H9 (cell line): Measurements from ENCODE around the gene NUDT14. TPM values are rescaled to one million over a fixed set of nuclear protein-coding genes. Genes with fewer than 3 reads are reported as not detected.

Experiments used
- DNase-seq: peaks from one replicate; pipeline ENCODE4 v3.0.0-alpha.2; 2017
- H2AFZ ChIP-seq: one replicate; pipeline ENCODE4 v1.6.1; 2013; ENCODE audit warnings: mild to moderate bottlenecking, low read length, control low read depth, moderate library complexity
- H2AK5ac ChIP-seq: 2 replicates; pipeline ENCODE4 v1.6.1; 2013; ENCODE audit warnings: low read length, control low read depth, mixed read lengths; ENCODE audit not compliant: insufficient read length
- H2BK120ac ChIP-seq: one replicate; pipeline ENCODE4 v1.6.1; 2013; ENCODE audit warnings: low read depth, mild to moderate bottlenecking, low read length, control low read depth, inconsistent platforms; ENCODE audit not compliant: poor library complexity, severe bottlenecking
- H2BK12ac ChIP-seq: 2 replicates; pipeline ENCODE4 v1.6.1; 2013; ENCODE audit warnings: low read length, control low read depth, mixed read lengths, low read depth; ENCODE audit not compliant: insufficient read length
- H2BK15ac ChIP-seq: 2 replicates; pipeline ENCODE4 v1.6.1; 2013; ENCODE audit warnings: low read depth, low read length, control low read depth
- H2BK20ac ChIP-seq: one replicate; pipeline ENCODE4 v1.6.1; 2013; ENCODE audit warnings: low read depth, mild to moderate bottlenecking, low read length, control low read depth, inconsistent platforms; ENCODE audit not compliant: poor library complexity, severe bottlenecking
- H2BK5ac ChIP-seq: 2 replicates; pipeline ENCODE4 v1.6.1; 2013; ENCODE audit warnings: low read length, control low read depth, mixed read lengths; ENCODE audit not compliant: insufficient read length
- H3K14ac ChIP-seq: 2 replicates; pipeline ENCODE4 v1.6.1; 2013; ENCODE audit warnings: low read length, control low read depth; ENCODE audit not compliant: insufficient read depth
- H3K18ac ChIP-seq: 2 replicates; pipeline ENCODE4 v1.6.1; 2013; ENCODE audit warnings: low read depth, mild to moderate bottlenecking, mixed read lengths, low read length, control low read depth; ENCODE audit not compliant: insufficient read length
- H3K23ac ChIP-seq: 2 replicates; pipeline ENCODE4 v1.6.1; 2013; ENCODE audit warnings: low read length, control low read depth, mixed read lengths, low read depth; ENCODE audit not compliant: insufficient read length
- H3K23me2 ChIP-seq: 2 replicates; pipeline ENCODE4 v1.6.1; 2013; ENCODE audit warnings: low read depth, mild to moderate bottlenecking, mixed read lengths, low read length, control low read depth; ENCODE audit not compliant: insufficient read length, poor library complexity, severe bottlenecking
- H3K27ac ChIP-seq: 2 replicates; pipeline ENCODE4 v1.5.1; 2013; ENCODE audit warnings: low read length, control low read depth, mixed read lengths, low read depth; ENCODE audit not compliant: insufficient read length
- H3K27me3 ChIP-seq: 2 replicates; pipeline ENCODE4 v1.6.1; 2013; ENCODE audit warnings: low read length, control low read depth, inconsistent platforms; ENCODE audit not compliant: insufficient read depth
- H3K4ac ChIP-seq: 2 replicates; pipeline ENCODE4 v1.6.1; 2013; ENCODE audit warnings: low read depth, mild to moderate bottlenecking, control low read depth, inconsistent platforms, low read length, moderate library complexity
- H3K4me1 ChIP-seq: 2 replicates; pipeline ENCODE4 v1.6.1; 2013; ENCODE audit warnings: low read length, control low read depth, inconsistent platforms; ENCODE audit not compliant: insufficient read depth
- H3K4me2 ChIP-seq: 2 replicates; pipeline ENCODE4 v1.6.1; 2013; ENCODE audit warnings: low read length, control low read depth, mixed read lengths; ENCODE audit not compliant: insufficient read length, insufficient read depth
- H3K56ac ChIP-seq: 2 replicates; pipeline ENCODE4 v1.6.1; 2013; ENCODE audit warnings: low read depth, mild to moderate bottlenecking, mixed read lengths, low read length, control low read depth; ENCODE audit not compliant: insufficient read length
- H3K79me1 ChIP-seq: 2 replicates; pipeline ENCODE4 v1.6.1; 2013; ENCODE audit warnings: low read depth, mild to moderate bottlenecking, moderate library complexity, low read length, control low read depth, inconsistent platforms; ENCODE audit not compliant: insufficient read depth, poor library complexity, severe bottlenecking
- H3K79me2 ChIP-seq: 2 replicates; pipeline ENCODE4 v1.6.1; 2013; ENCODE audit warnings: low read length, control low read depth, inconsistent platforms; ENCODE audit not compliant: insufficient read depth
- H3K9ac ChIP-seq: 2 replicates; pipeline ENCODE4 v1.6.1; 2013; ENCODE audit warnings: low read length, control low read depth, mixed read lengths; ENCODE audit not compliant: insufficient read length; ENCODE audit errors: extremely low read depth
- H3K9me3 ChIP-seq: one replicate; pipeline ENCODE4 v1.6.1; 2013; ENCODE audit warnings: low read depth, low read length, inconsistent platforms; ENCODE audit not compliant: control insufficient read depth
- H3T11ph ChIP-seq: one replicate; pipeline ENCODE4 v1.6.1; 2013; ENCODE audit warnings: mild to moderate bottlenecking, low read length, control low read depth, inconsistent platforms
- H4K20me1 ChIP-seq: one replicate; pipeline ENCODE4 v1.6.1; 2013; ENCODE audit not compliant: control insufficient read depth, insufficient read length, insufficient read depth
- H4K5ac ChIP-seq: 2 replicates; pipeline ENCODE4 v1.6.1; 2013; ENCODE audit warnings: low read depth, mild to moderate bottlenecking, mixed read lengths, low read length, control low read depth; ENCODE audit not compliant: insufficient read length
- H4K8ac ChIP-seq: replicated peaks from 2 replicates; pipeline ENCODE4 v1.6.1; 2013; ENCODE audit warnings: low read length, control low read depth, mixed read lengths, low read depth; ENCODE audit not compliant: insufficient read length
- H4K91ac ChIP-seq: 2 replicates; pipeline ENCODE4 v1.6.1; 2013; ENCODE audit warnings: low read depth, mild to moderate bottlenecking, moderate library complexity, mixed read lengths, low read length, control low read depth; ENCODE audit not compliant: insufficient read length
- H3K27ac Mint-ChIP-seq, 3 experiments: 2 replicates in 2 of 3; 3 replicates in 1 of 3; pipeline ENCODE4 v1.8.0; 2020 to 2021; ENCODE audit warnings: mixed read lengths in 3 of 3, mild to moderate bottlenecking in 1 of 3, moderate library complexity in 1 of 3
- H3K27me3 Mint-ChIP-seq: 2 replicates; pipeline ENCODE4 v1.8.0; 2021; ENCODE audit warnings: low read depth, mild to moderate bottlenecking, moderate library complexity, mixed read lengths
- H3K36me3 Mint-ChIP-seq, 3 experiments: 2 replicates in 2 of 3; 3 replicates in 1 of 3; pipeline ENCODE4 v1.8.0; 2020 to 2021; ENCODE audit warnings: low read depth in 3 of 3, mixed read lengths in 3 of 3; ENCODE audit not compliant: insufficient read depth in 1 of 3
- H3K4me1 Mint-ChIP-seq, 2 experiments: 2 replicates each; pipeline ENCODE4 v1.8.0; 2020; ENCODE audit warnings: mixed read lengths in 2 of 2
- H3K4me3 Mint-ChIP-seq, 2 experiments: 2 replicates in 1 of 2; 3 replicates in 1 of 2; pipeline ENCODE4 v1.8.0; 2020 to 2021; ENCODE audit warnings: mild to moderate bottlenecking in 2 of 2, mixed read lengths in 2 of 2, moderate library complexity in 1 of 2
- H3K9me3 Mint-ChIP-seq, 2 experiments: 2 replicates in 1 of 2; 3 replicates in 1 of 2; pipeline ENCODE4 v1.8.0; 2020; ENCODE audit warnings: mild to moderate bottlenecking in 2 of 2, mixed read lengths in 2 of 2, moderate library complexity in 1 of 2
- WGBS: extraction: QIAGEN DNeasy Blood & Tissue Kit; methylation state at CpG from one replicate; pipeline ENCODE4 v1.1.7; 2013; ENCODE audit warnings: missing lambda C conversion rate, low lambda C conversion rate, mixed read lengths; ENCODE audit not compliant: insufficient read length; ENCODE audit errors: extremely low coverage; 5-methylcytosine and 5-hydroxymethylcytosine counted together
- total RNA-seq: library from RNA; stranded (reverse); gene quantifications from 2 replicates; pipeline ENCODE4 v1.2.1, GENCODE V29; 2021
- TF ChIP-seq, protein P1 (sequence below): fragments of 200-600 bp; sonication (generic); conservative IDR thresholded peaks from 3 replicates; pipeline ENCODE4 v1.8.0; 2021; ENCODE audit warnings: antibody characterized with exemption, mild to moderate bottlenecking

The NUDT14 gene
- total RNA-seq, 1 experiment from 2014 or later, result 41.1 TPM

DNA sequence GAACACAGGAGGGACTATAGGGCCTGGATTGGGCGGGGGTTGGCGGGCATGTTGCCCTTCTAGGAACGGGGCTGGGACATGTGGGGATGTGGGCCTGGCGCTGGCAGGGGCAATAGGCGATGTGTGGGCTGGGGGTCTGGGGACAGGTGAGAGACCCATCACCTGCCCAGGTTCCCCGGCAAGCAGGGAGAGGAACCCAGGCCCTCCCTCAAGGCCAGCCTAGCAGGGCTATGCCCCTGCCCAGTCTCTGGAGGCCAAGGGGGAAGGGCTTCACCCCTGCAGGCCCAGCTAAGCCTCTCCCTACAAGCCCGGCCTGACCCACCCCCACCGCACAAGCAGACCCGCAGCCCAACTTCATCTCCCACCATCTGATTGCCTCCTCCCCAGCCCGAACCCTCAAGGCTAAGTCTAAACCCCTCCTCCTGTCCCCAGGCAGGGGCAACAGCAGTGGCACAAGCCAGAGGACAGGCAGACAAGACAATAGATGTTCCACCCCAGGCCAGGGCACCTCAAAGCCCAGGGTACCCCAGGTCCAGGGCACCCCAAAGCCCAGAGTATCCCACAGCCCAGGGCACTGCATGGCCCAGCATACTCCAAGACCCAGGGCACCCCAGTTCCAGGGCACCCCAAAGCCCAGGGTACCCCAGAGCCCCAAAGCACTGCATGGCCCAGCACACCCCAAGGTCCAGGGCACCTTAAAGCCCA is 19.0 kb downstream of the NUDT14 start:
- TF ChIP-seq, protein P1, sequence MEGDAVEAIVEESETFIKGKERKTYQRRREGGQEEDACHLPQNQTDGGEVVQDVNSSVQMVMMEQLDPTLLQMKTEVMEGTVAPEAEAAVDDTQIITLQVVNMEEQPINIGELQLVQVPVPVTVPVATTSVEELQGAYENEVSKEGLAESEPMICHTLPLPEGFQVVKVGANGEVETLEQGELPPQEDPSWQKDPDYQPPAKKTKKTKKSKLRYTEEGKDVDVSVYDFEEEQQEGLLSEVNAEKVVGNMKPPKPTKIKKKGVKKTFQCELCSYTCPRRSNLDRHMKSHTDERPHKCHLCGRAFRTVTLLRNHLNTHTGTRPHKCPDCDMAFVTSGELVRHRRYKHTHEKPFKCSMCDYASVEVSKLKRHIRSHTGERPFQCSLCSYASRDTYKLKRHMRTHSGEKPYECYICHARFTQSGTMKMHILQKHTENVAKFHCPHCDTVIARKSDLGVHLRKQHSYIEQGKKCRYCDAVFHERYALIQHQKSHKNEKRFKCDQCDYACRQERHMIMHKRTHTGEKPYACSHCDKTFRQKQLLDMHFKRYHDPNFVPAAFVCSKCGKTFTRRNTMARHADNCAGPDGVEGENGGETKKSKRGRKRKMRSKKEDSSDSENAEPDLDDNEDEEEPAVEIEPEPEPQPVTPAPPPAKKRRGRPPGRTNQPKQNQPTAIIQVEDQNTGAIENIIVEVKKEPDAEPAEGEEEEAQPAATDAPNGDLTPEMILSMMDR, result no peak
- H3K27ac Mint-ChIP-seq, result peak overlapping the region in 1 of 3 experiments; percentile 61; a peak in 1 of 7 replicates
- Histone ChIP-seq H2BK5ac (no peak overlapping the region), H3K27me3 (peaks cover 7% of the 10 kb centered on the region; the same call in 1 of the 2 replicates), H3K79me2 (no peaks in the 10 kb centered on the region), H3K23ac (no peak overlapping the region), H3K9me3 (no peaks in the 10 kb centered on the region), H4K5ac (no peak overlapping the region), H2BK120ac (no peak overlapping the region), H3K79me1 (no peaks in the 10 kb centered on the region), H3K4ac (no peak overlapping the region), H4K8ac (no peak overlapping the region), H3K23me2 (no peaks in the 10 kb centered on the region), H2AFZ (no peak overlapping the region), H3K4me1 (no peaks in the 10 kb centered on the region), H3K14ac (peak overlapping the region; percentile 12; the same call in 1 of the 2 replicates), H2BK20ac (no peak overlapping the region), H2BK15ac (no peak overlapping the region), H3K56ac (no peak overlapping the region), H3K27ac (no peak overlapping the region), H4K20me1 (no peaks in the 10 kb centered on the region), H3T11ph (no peak overlapping the region), H2BK12ac (no peak overlapping the region), H3K18ac (no peak overlapping the region), H2AK5ac (no peak overlapping the region), H4K91ac (no peak overlapping the region), H3K4me2 (no peak overlapping the region), H3K9ac (no peak overlapping the region)
- peaks cover 12% of the 10 kb centered on the region for H3K27me3 Mint-ChIP-seq
- DNase-seq, result no peak
- H3K4me1 Mint-ChIP-seq, result peaks cover 2 to 22% of the 10 kb centered on the region in 2 experiments
- H3K4me3 Mint-ChIP-seq, result no peak overlapping the region
- WGBS, result no CpG with 5 or more reads among the region's 10 CpGs
- H3K36me3 Mint-ChIP-seq, result no peaks in the 10 kb centered on the region
- no peaks in the 10 kb centered on the region for H3K9me3 Mint-ChIP-seq
